ENCODE data around the gene C5orf46. TPM values are rescaled to one million over a fixed set of nuclear protein-coding genes. Genes with fewer than 3 reads are reported as not detected.

The C5orf46 gene
- total and polyA plus RNA-seq, 9 of the 15 experiments (the other 6 are each of a cell fraction or from before 2014, with no cell fraction given) = not detected

DNA sequence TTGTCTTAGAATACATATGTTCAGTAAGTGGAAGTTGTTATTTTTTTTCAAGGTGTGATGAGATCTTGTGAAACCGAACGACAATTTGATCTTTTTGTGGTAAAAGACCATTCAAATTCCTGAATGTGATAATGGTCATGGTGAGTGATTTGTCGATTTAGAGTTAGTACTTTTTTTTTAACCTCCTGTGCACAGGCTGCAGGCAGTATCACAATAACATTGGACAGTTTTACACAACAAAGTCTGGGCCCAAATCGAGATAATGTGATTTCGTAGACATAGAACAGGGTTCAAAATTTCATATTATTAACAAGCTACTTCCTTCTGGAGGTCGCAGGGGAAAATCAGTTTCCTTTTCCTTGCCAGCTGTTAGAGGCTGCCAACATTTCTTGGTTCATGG, 48.6 kb upstream of the C5orf46 start:
- Histone ChIP-seq H3K4me3 (no peak overlapping the region), H3K79me2 (ENCODE audit: control insufficient read depth, insufficient read depth, low read length) (no peaks in the 10 kb centered on the region), H2AFZ (ENCODE audit: low read depth, low read length) (no peak overlapping the region), H3K4me2 (ENCODE audit: insufficient read depth, low read length) (no peak overlapping the region), H3K9me3 (replicated peaks; ENCODE audit: control insufficient read depth, insufficient read depth, low read depth, low read length) (no peaks in the 10 kb centered on the region), H3K4me1 (replicated peaks in 1 of 2; ENCODE audit: control insufficient read depth in 2 of 2, insufficient read depth in 2 of 2, low read length in 2 of 2) (no peaks in the 10 kb centered on the region), H4K20me1 (replicated peaks; ENCODE audit: control insufficient read depth, insufficient read depth, low read length) (no peaks in the 10 kb centered on the region), H3K9me1 (ENCODE audit: control insufficient read depth, insufficient read depth, low read length) (no peaks in the 10 kb centered on the region), H3K9ac (ENCODE audit: insufficient read depth in 1 of 2, low read depth in 2 of 2, low read length in 2 of 2) (no peak overlapping the region), H3K36me3 (ENCODE audit: control insufficient read depth, insufficient read depth, low read length) (no peaks in the 10 kb centered on the region), H3K27ac (ENCODE audit: extremely low read depth, low read depth, low read length) (no peak overlapping the region), H3K27me3 (ENCODE audit: control insufficient read depth in 2 of 2, insufficient read depth in 2 of 2, low read length in 2 of 2) (no peaks in the 10 kb centered on the region)
- no peak for ATAC-seq
- in situ Hi-C loops (cut with MboI) (loop anchor here (25.0 kb wide), 1 partner anchor 757 kb away; no protein-coding TSS in a partner anchor), intact Hi-C loops (cut with micrococcal nuclease) (loop anchor here (5.0 kb wide), 1 partner anchor 167 kb away; no protein-coding TSS in a partner anchor)
- no TSS peak for BruUV-seq (replicated peaks)
- TF ChIP-seq CBX3 (IDR thresholded peaks at IDR 0.05; ENCODE audit: borderline replicate concordance in 1 of 2, low read length in 2 of 2) = no peak
- TF ChIP-seq RNF2 (IDR thresholded peaks at IDR 0.05) = no peak
- TF ChIP-seq E2F3 (CRISPR knock-in tag; IDR thresholded peaks at IDR 0.05) = no peak
- TF ChIP-seq ZNF77 (CRISPR knock-in tag; IDR thresholded peaks at IDR 0.05) = no peak
- no peak for TF ChIP-seq SP1 (CRISPR knock-in tag; IDR thresholded peaks at IDR 0.05)
- no peak for TF ChIP-seq POLR2AphosphoS5 (IDR thresholded peaks at IDR 0.05; ENCODE audit: control insufficient read depth, insufficient read depth, low read depth, low read length)
- no peak for TF ChIP-seq ZNF699 (CRISPR knock-in tag; IDR thresholded peaks at IDR 0.05; ENCODE audit: insufficient replicate concordance)
- TF ChIP-seq C11orf30 (IDR thresholded peaks at IDR 0.05; ENCODE audit: low read depth) = no peak
- TF ChIP-seq TBL1XR1 (IDR thresholded peaks at IDR 0.05; ENCODE audit: low read length in 2 of 2) = no peak
- TF ChIP-seq ELF1 (tag; IDR thresholded peaks at IDR 0.05) = no peak
- no peak for TF ChIP-seq NELFE (IDR thresholded peaks at IDR 0.05; ENCODE audit: insufficient read depth, insufficient read length)
- TF ChIP-seq, protein P1, sequence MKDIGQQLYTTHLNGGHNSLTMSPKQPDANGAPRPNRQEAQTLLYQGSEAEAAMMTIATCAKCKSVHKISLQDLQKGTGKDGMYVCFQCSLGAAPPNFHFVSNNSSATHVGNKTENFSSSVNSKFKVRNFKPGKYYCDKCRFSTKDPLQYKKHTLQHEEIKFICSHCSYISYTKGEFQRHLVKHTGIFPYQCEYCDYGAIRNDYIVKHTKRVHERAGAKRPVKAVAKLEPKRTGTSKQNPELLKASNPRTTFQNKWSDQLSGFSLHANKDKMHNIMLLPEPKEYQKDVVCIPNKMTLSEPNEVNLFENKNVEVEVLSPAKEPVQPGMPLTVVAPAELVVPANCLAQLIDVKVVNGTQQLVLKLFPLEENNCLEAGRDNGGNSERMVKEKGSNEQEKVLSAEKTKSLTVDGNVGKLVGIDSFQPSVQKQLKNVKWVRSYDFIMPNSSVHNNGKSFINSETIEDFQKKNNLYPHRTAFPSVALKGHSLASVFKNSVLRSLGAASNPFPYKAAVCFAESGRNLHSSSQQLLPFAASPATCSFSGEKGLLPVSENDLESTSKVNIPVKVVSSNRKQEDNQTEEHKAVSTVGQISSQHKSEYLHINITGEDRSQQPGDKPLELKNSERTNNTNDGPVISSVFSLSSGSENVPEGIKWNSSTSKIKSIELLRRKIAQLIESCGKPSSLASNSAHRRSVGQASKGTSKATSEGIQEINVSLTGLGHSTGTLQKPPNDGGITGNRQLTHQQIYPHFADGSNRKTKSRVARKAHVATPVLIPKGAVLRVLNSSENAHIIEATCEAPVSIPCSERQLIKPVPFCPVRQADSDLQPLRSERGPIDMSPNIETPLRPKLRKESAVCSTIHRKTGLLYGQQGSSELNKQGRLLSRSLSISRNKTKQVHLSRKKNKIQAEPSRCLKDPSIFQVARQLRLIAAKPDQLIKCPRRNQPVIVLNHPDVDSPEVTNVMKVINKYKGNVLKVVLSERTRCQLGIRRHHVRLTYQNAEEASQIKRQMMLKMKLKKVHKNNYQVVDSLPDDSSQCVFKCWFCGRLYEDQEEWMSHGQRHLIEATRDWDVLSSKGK (CRISPR knock-in tag; IDR thresholded peaks at IDR 0.05) = no peak
- TF ChIP-seq ZBTB1 (CRISPR knock-in tag; IDR thresholded peaks at IDR 0.05; ENCODE audit: borderline replicate concordance, low read depth) = no peak
- no peak for DNase-seq (ENCODE audit: extremely low read depth in 1 of 4, low spot score in 3 of 4)
- 1% methylated on average over 6 of the region's 6 CpGs for WGBS (ENCODE audit: insufficient coverage, low coverage, missing lambda C conversion rate)
- no peak for FAIRE-seq
- CTCF ChIA-PET (ENCODE audit: low intra/inter-chr PET ratio) = no interaction called here
- POLR2A ChIA-PET = no interaction called here
